GM19193 (cell line): ENCODE measurements around the gene GRK3.

Source experiments
- POLR2A ChIP-seq: IDR thresholded peaks from 4 replicates; pipeline ENCODE4 v1.6.1; 2011; ENCODE audit not compliant: insufficient read depth, insufficient read length; ENCODE audit errors: extremely low read depth

The GRK3 gene

DNA sequence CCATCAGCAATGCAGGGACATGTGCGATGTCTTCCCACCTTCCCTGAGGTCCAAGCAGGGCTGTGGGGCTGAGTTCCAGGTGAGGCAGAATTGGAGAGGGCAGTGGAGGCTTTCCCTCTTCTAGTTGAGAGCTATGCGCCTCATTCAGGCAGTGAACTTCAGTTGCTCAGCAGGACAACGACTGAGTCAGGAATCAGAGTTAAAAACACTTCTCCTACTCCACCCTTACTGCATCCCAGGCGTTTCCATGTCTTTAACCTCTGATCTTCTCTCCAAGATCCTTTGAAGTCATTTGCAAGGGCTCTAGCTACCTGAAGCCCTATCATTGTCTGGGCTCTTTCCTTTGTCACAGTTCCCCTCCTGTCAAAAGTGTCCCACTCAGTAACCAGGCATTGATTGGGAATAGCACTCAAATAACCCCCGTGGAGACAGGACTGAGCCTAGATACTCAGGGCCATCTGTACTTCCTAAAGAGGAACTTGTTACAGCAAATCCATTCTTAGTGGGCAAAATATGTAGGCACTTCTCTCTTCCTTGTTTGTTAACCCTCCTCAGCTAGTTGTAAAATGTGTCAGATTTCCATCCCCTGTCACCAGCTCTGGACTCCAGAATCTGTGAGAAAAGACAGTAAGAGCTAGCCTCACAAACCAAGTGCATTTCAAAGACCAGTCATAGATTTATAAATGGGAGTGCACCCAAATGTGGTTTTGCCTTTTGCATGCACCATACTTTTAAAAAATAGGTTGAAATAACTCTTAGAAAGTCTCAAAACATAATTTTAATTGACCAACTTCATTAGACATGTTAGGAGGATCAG, 105.0 kb downstream of the GRK3 start:
- no peak for TF ChIP-seq POLR2A

DNA sequence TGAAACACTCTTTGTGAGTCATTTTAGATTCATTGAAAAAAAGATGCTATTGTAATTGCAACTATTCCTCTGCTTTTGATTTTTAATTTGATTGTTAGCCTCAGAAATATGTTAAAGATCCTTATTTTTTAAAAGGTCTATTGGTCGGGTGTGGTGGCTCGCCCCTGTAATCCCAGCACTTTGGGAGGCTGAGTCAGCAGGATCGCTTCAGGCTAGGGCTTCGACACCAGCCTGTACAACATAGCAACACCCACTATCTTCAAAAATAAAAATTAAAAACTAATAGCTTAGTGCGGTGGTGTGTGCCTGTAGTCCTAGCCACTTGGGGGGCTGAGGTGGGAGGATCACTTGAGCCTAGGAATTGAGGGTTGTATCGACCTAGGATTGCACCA, 105.6 kb downstream of the GRK3 start:
- no peak for TF ChIP-seq POLR2A

- TF ChIP-seq POLR2A: no peak
These were observed 108.0 kb downstream of the GRK3 start for GRCh38 chr22:25672289-25673084.

GRCh38 chr22:25673713-25674112, 109.2 kb downstream of the GRK3 start:
- no peak for TF ChIP-seq POLR2A

DNA sequence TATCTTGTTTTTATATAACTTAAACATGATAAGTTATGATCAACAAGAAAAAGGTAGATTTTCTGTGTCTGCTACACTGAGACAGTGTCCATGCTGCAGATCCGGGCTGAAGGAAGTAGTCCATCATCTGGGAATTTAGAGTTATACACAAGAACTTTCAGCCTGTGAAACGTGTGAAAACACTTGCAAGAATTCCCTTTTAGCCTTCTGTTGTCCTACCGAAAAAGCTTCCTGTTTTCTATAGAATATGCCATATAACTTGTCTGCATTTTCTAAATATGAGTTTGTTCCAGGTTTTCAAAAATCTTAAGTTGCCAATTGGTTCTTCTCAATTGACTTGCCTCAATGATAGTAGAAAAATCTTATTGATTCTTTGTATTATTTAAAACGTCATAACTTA, 113.2 kb downstream of the GRK3 start:
- TF ChIP-seq POLR2A: no peak

- TF ChIP-seq POLR2A: no peak
These were observed 115.6 kb downstream of the GRK3 start for GRCh38 chr22:25680051-25680450.

DNA sequence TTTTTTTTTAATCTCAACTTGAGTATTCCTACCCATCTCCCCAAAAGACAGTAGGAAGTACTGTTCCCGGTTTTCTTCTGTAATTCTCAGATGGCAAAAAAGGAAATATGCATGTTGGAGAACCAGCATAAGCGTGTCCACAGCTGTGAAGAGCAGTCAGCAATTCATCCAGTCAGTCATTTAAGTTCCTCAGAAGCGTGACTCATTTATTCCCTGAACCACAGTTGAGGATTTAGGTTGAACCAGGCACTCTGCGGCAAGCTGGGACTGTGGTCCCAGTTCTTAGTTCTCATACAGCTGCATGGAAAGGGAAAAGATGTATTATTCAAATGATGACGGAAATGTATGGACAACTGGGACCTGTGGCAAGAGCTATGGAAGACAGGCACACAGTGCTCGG, 116.5 kb downstream of the GRK3 start:
- no peak for TF ChIP-seq POLR2A

GRCh38 chr22:25682109-25682508, 117.6 kb downstream of the GRK3 start:
- TF ChIP-seq POLR2A: no peak

DNA sequence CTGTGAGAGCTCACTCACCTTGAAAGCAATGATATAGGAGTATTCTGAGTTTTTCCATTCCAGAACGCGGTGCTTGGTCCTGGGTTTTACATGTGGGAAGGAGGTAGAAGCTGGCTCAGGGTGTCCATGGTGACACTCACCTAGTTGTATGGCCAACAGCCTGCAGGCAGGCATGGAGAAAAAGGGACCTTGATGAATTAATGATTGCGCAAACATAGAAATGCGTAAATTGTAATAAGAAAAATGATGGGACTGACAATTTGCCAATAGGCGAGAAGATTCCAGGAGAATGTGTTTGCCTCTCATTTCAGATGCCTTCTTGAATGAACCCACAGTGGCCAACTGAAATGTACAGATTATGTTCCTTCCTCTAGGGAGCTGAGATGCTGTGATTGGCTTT, 124.2 kb downstream of the GRK3 start:
- TF ChIP-seq POLR2A: no peak

- no peak for TF ChIP-seq POLR2A
These were observed 125.2 kb downstream of the GRK3 start for GRCh38 chr22:25689631-25690030.

DNA sequence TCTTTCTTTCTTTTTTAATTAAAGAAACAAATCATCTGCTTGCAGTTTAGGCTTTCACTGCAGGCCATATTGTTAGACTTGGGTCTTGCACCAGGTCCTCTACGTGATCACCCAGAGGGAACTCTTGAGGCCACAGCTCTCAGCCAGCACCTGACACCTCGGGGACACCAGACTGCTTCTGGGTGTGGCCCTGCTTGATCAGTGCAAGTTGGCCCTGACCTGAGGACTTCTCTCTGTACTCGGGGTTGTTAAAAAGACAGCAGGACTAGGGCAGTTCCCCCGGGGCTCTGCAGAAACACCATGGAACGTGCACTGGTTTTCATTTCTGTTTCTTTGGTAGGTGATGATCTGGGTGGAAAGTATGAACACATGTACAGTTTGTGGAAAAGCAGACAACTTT, 126.3 kb downstream of the GRK3 start:
- no peak for TF ChIP-seq POLR2A

GRCh38 chr22:25692397-25693267, 128.2 kb downstream of the GRK3 start:
- TF ChIP-seq POLR2A: no peak

- TF ChIP-seq POLR2A: no peak
These were observed 128.7 kb downstream of the GRK3 start for GRCh38 chr22:25693268-25693565.

DNA sequence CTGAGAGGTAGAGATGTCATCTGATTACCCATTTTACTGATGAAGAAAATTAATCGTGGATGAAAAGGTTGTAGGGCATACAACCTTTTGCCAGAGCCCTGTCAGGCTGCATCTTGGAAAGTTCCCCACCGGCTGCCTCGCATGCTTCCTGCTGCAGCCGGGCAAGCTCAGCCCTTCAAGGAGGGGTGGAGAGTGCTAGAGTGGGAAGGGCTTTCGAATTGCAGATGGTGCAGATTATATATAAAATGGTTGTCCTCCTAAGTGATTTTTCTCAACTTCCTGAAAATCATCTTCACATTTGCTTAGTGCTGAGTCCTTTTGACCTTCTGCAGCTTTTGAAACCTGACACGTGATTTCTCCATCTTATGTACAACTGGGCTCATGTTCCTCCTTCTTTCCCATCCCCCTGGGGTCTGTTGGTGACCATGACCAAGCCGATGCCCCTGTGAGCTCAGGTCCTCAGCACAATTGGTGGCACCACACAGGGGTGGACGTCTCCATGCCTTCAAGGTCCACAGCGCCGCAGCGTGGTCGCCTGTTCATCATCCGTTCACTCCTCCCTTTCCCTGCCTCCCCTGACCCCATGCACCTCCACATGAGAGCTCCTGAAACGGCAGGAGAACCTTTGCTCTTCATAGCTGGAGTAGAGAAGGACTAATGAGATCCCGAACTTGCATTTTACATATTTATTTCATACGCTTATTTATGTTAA, 129.9 kb downstream of the GRK3 start:
- TF ChIP-seq POLR2A: no peak

DNA sequence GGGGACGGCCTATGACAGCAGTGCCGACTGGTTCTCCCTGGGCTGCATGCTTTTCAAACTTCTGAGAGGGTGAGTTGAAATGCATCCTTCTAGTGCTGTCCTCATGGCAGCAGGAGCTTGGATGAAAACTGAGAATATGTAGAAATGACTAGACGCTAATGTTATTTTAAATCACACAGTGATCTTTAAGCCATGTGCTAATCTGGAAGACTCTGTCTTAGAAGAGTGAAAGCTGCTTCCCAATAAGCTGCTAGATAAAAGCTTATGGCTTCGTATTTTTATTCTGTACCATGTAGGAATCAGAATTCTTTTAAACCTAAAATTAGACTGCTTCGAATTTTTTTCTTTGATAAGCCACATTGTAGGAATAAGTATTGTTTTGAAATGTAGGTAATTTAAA, 130.7 kb downstream of the GRK3 start:
- no peak for TF ChIP-seq POLR2A
